GM12892 (cell line): ENCODE results near the gene ABHD17B.

Experiments
- POLR2A ChIP-seq: IDR thresholded peaks from 2 replicates; pipeline ENCODE4 v1.6.1; 2011; ENCODE audit warnings: low read depth, low read length, control low read depth
- POLR2AphosphoS5 ChIP-seq: IDR thresholded peaks from 2 replicates; pipeline ENCODE4 v1.6.1; 2011; ENCODE audit warnings: low read depth, low read length, control low read depth
- TAF1 ChIP-seq: IDR thresholded peaks from 2 replicates; pipeline ENCODE4 v1.6.1; 2011; ENCODE audit warnings: low read depth, mild to moderate bottlenecking, control low read depth, low read length, borderline replicate concordance

DNA sequence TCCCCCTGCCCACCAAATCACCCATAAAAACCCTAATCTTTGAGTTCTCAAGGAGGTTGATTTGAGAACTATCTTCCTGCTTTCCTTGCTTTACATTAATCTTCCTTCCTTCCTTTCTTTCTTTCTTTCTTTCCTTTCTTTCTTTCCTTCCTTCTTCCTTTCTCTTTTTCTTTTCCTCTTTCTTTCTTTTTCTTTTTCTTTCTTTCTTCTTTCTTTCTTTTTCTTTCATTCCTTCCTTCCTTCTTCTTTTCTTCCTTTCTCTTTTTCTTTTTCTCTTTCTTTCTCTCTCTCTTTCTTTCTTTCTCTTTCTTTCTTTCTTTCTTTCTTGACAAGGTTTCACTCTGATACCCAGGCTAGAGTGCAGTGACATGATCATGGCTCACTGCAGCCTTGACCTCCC, 75.4 kb downstream of the ABHD17B start:
- TF ChIP-seq POLR2AphosphoS5 (no peak), TAF1 (no peak), POLR2A (no peak)
